Stimulated activated memory B cell treated with anti-CD40 and anti-IgM and Interleukin-4, amounts not matched to agents 10 μg/mL and 1 μg/mL and 100 μg/mL, for 72 hours (primary cell): Measurements from ENCODE around the gene BLCAP.
"Not testable (repeated sequence)": the region's sequence is repeated elsewhere in the genome, so short reads cannot be mapped to it uniquely, and the experiment has no call there.

ENCODE experiments used
- ATAC-seq: fragments of 150-1000 bp; cut with Tn5 transposase; 2 replicates; pipeline ENCODE4 v1.10.0; 2021
- H3K27ac Mint-ChIP-seq: one replicate; pipeline ENCODE4 v1.8.0; 2022; ENCODE audit warnings: mild to moderate bottlenecking, mixed read lengths
- H3K27me3 Mint-ChIP-seq: one replicate; pipeline ENCODE4 v1.8.0; 2022; ENCODE audit warnings: mixed read lengths
- H3K36me3 Mint-ChIP-seq: one replicate; pipeline ENCODE4 v1.8.0; 2022; ENCODE audit warnings: mixed read lengths
- H3K4me1 Mint-ChIP-seq: one replicate; pipeline ENCODE4 v1.8.0; 2022; ENCODE audit warnings: mixed read lengths
- H3K4me3 Mint-ChIP-seq: one replicate; pipeline ENCODE4 v1.8.0; 2022; ENCODE audit warnings: mild to moderate bottlenecking, moderate library complexity, mixed read lengths
- H3K9me3 Mint-ChIP-seq: one replicate; pipeline ENCODE4 v1.8.0; 2022; ENCODE audit warnings: mixed read lengths

Gene BLCAP

GRCh38 chr20:37564016-37564387 lies 36.3 kb upstream of the BLCAP start:
- Mint-ChIP-seq H3K4me3 (no peak overlapping the region), H3K27me3 (peaks cover 49% of the 10 kb centered on the region), H3K9me3 (no peaks in the 10 kb centered on the region), H3K36me3 (no peaks in the 10 kb centered on the region), H3K4me1 (peaks cover 10% of the 10 kb centered on the region), H3K27ac (no peak overlapping the region)
- no peak for ATAC-seq

DNA sequence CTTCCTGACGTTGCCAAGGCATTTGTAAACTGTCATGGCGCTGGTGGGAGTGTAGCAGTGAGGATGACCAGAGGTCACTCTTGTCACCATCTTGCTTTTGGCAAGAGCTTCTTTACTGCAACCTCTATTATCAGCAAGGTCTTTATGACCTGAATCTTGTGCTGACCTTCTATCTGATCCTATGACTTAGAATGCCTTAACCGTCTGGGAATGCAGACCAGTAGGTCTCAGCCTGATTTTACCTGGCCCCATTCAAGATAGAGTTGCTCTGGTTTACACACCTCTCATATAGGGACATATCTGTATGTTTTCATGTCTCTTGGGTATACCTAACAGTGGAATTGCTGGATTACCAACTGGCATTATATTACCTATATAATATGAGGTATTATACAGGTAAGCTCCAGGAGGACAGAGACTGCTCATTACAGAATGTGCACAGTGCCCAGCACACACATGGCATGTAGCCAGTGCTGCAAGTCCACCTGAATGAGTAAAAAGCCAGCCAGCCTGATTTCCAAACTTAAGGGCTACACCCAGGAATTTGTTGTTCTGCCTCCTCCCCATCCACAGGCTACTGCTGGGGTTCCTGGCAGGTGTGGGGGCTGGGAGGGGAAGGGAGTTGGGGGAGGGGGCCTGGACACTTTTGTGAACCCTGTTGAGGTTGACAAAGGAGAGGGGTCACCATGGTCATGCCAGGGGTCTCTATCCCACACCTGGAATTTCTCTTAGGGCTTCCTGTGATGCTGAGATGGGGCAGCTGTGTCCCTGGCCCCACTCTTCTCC lies 35.2 kb upstream of the BLCAP start:
- no peaks in the 10 kb centered on the region for H3K9me3 Mint-ChIP-seq
- no peaks in the 10 kb centered on the region for H3K36me3 Mint-ChIP-seq
- H3K27me3 Mint-ChIP-seq = peaks cover 44% of the 10 kb centered on the region
- H3K4me1 Mint-ChIP-seq = peaks cover 6% of the 10 kb centered on the region
- H3K4me3 Mint-ChIP-seq = no peak overlapping the region
- no peak overlapping the region for H3K27ac Mint-ChIP-seq
- ATAC-seq = no peak

DNA sequence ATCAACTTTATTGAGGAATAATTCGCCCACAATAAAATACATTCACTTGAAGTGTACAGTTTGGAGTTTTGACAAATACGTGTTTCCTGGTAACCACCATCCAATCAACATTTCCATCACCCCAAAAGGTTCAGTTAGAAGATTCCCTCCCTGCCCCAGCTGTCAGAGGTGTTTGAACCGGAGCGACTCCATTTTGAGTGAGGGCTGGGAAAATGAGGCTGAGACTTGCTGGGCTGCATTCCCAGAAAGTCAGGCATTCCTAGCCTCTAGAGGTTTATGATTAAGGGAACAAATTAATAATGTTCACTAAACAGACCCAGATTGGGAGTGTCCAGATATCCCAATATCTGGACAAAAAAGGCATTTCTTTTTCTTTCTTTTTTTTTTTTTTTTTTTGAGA lies 33.0 kb upstream of the BLCAP start:
- Mint-ChIP-seq H3K27ac (no peak overlapping the region), H3K9me3 (no peaks in the 10 kb centered on the region), H3K36me3 (no peaks in the 10 kb centered on the region), H3K4me3 (no peak overlapping the region), H3K4me1 (no peaks in the 10 kb centered on the region), H3K27me3 (peaks cover 52% of the 10 kb centered on the region)
- no peak for ATAC-seq

GRCh38 chr20:37559312-37560027 lies 31.8 kb upstream of the BLCAP start:
- Mint-ChIP-seq H3K36me3 (no peaks in the 10 kb centered on the region), H3K27ac (no peak overlapping the region), H3K27me3 (peaks cover 40% of the 10 kb centered on the region), H3K4me1 (no peaks in the 10 kb centered on the region), H3K9me3 (no peaks in the 10 kb centered on the region), H3K4me3 (no peak overlapping the region)
- ATAC-seq = no peak

- peaks cover 33% of the 10 kb centered on the region for H3K27me3 Mint-ChIP-seq
- H3K36me3 Mint-ChIP-seq = no peaks in the 10 kb centered on the region
Observed at GRCh38 chr20:37558779-37559178, 31.1 kb upstream of the BLCAP start.

GRCh38 chr20:37558306-37558705 lies 30.6 kb upstream of the BLCAP start:
- H3K4me3 Mint-ChIP-seq = no peak overlapping the region
- no peak for ATAC-seq
- no peaks in the 10 kb centered on the region for H3K9me3 Mint-ChIP-seq
- no peaks in the 10 kb centered on the region for H3K4me1 Mint-ChIP-seq
- no peaks in the 10 kb centered on the region for H3K36me3 Mint-ChIP-seq
- no peak overlapping the region for H3K27ac Mint-ChIP-seq
- H3K27me3 Mint-ChIP-seq = peaks cover 30% of the 10 kb centered on the region

More at GRCh38 chr20:37558779-37559178, 31.1 kb upstream of the BLCAP start:
- ATAC-seq = peak; percentile 12
- Mint-ChIP-seq H3K9me3 (no peaks in the 10 kb centered on the region), H3K4me1 (no peaks in the 10 kb centered on the region), H3K4me3 (no peak overlapping the region), H3K27ac (no peak overlapping the region)

GRCh38 chr20:37556538-37556937 lies 28.9 kb upstream of the BLCAP start:
- H3K27ac Mint-ChIP-seq = no peak overlapping the region
- H3K4me1 Mint-ChIP-seq = no peaks in the 10 kb centered on the region
- no peak for ATAC-seq
- peaks cover 33% of the 10 kb centered on the region for H3K27me3 Mint-ChIP-seq
- H3K36me3 Mint-ChIP-seq = no peaks in the 10 kb centered on the region
- H3K4me3 Mint-ChIP-seq = no peak overlapping the region
- H3K9me3 Mint-ChIP-seq = no peaks in the 10 kb centered on the region

DNA sequence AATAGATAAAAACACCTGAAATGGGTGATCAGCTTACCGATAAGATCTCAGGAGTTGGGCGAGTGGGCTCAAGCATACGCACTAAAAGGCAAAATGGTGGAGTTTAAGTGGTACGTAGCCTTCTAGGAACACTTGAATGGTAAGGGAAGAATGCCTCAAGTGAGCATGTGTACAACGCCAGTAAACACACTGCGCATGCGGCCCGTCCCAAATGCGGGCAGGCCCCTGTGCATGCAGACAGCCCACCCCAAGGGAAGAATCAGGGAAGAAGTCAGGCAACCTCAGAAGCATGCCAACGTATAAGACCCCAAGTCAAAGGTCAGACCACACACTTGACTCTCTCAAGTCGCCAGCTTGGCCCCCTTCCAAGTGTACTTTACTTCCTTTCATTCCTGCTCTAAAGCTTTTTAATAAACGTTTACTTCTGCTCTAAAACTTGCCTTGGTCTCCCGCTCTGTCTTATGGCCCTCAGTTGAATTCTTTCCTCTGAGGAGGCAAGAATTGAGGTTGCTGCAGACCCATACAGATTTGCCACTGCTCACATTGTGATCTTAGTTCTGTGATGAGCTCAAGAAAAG lies 27.1 kb upstream of the BLCAP start:
- H3K4me3 Mint-ChIP-seq, ATAC-seq: not testable (repeated sequence)
- H3K27me3 Mint-ChIP-seq = peaks cover 34% of the 10 kb centered on the region

DNA sequence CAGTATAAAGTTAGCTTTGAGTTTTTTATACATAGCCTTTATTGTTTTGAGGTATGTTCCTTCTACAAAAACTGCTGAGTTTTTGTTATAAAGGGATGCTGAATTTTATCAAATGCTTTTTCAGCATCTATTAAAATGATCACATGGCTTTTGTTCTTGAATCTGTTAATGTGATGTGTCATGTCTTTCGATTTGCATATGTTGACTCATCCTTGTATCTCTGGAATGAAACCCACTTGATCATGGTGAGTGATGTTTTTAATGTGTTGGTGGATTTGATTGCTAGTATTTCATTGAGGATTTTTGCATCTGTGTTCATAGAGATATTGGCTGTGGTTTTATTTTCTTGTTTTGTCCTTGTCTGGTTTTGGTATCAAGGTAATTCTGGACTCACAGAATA lies 24.7 kb upstream of the BLCAP start:
- ATAC-seq = no peak
- Mint-ChIP-seq H3K4me3 (no peak overlapping the region), H3K27ac (no peak overlapping the region), H3K9me3 (peaks cover 5% of the 10 kb centered on the region), H3K36me3 (no peaks in the 10 kb centered on the region), H3K27me3 (peaks cover 31% of the 10 kb centered on the region), H3K4me1 (peaks cover 4% of the 10 kb centered on the region)

More for the DNA sequence above, 27.1 kb upstream of the BLCAP start:
- H3K27ac Mint-ChIP-seq, H3K36me3 Mint-ChIP-seq, H3K4me1 Mint-ChIP-seq, H3K9me3 Mint-ChIP-seq: not testable (repeated sequence)

DNA sequence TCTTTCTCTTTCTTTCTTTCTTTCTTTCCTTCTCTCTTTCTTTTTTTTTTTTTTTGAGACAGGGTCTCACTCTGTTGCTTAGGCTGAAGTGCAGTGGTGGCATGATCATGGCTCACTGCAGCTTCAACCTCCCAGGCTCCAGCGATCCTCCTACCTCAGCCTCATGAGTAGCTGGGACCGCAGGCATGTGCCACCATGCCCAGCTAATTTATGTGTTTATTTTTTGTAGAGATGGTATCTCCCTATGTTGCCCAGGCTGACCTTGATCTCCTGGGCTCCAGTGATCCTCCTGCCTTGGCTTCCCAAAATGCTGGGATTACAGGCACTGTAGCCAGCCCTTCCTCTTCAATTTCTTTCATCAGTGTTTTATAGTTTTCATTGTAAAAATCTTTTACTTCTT lies 24.0 kb upstream of the BLCAP start:
- ATAC-seq, H3K9me3 Mint-ChIP-seq, H3K4me1 Mint-ChIP-seq, H3K27ac Mint-ChIP-seq, H3K36me3 Mint-ChIP-seq, H3K4me3 Mint-ChIP-seq: not testable (repeated sequence)
- H3K27me3 Mint-ChIP-seq = peaks cover 31% of the 10 kb centered on the region

DNA sequence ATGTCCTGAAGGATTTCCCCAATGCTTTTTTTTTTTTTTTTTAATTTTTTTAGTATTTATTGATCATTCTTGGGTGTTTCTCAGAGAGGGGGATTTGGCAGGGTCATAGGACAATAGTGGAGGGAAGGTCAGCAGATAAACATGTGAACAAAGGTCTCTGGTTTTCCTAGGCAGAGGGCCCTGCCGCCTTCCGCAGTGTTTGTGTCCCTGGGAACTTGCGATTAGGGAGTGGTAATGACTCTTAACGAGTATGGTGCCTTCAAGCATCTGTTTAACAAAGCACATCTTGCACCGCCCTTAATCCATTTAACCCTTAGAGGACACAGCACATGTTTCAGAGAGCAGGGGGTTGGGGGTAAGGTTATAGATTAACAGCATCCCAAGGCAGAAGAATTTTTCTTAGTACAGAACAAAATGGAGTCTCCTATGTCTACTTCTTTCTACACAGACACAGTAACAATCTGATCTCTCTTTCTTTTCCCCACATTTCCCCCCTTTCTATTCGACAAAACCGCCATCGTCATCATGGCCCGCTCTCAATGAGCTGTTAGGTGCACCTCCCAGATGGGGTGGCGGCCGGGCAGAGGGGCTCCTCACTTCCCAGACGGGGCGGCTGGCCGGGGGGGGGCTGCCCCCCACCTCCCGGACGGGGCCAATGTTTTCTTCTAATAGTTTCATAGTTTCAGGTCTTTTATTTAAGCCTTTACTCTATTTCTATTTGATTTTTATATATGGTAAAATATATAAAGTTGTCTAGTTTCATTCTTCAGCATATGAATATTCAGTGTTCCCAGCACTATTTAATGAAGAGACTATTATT lies 22.6 kb upstream of the BLCAP start:
- not testable (repeated sequence) for H3K9me3 Mint-ChIP-seq, ATAC-seq, H3K36me3 Mint-ChIP-seq, H3K4me1 Mint-ChIP-seq, H3K27ac Mint-ChIP-seq, H3K4me3 Mint-ChIP-seq
- peaks cover 39% of the 10 kb centered on the region for H3K27me3 Mint-ChIP-seq

DNA sequence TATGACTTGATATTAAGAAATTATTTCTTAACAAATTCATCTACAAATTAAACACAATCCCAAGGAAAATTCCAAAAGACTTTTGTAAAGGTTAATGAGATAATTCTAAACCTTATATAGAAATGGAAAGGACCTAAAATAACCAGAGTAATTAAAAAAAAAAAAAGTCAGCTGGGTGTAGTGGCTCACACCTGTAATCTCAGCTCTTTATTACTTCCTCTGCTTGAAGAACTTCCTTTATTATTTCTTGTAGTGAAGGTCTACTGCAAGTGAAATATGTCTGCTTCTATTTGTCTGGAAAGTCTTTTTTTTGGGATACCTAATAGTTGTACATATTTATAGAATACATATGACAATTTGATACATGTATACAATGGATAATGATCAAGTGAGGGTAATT lies 20.2 kb upstream of the BLCAP start:
- Mint-ChIP-seq H3K4me3 (no peak overlapping the region), H3K27ac (no peak overlapping the region), H3K4me1 (peaks cover 4% of the 10 kb centered on the region), H3K9me3 (peaks cover 5% of the 10 kb centered on the region), H3K27me3 (peaks cover 38% of the 10 kb centered on the region), H3K36me3 (no peaks in the 10 kb centered on the region)
- no peak for ATAC-seq

DNA sequence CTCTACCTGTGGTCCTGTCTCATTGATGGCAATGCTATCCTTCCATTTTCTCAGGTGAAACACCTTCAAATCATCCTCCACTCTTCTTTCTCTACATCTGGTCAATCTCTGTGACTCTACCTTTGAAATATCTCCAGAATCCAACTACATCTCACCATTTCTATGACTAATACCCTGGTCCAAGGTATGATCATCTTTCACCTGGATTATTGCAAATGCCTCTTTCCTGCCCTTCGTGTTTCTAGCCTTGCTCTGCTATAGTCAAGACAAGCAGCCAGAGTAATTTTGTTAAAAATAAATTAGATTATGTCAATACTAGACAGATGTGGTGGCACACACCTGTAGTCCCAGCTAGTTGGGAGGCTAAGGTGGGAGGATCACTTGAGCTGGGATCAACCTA lies 17.8 kb upstream of the BLCAP start:
- ATAC-seq = no peak
- peaks cover 5% of the 10 kb centered on the region for H3K9me3 Mint-ChIP-seq
- H3K4me3 Mint-ChIP-seq = no peak overlapping the region
- peaks cover 4% of the 10 kb centered on the region for H3K4me1 Mint-ChIP-seq
- H3K27me3 Mint-ChIP-seq = peaks cover 20% of the 10 kb centered on the region
- H3K36me3 Mint-ChIP-seq = no peaks in the 10 kb centered on the region
- H3K27ac Mint-ChIP-seq = no peak overlapping the region

DNA sequence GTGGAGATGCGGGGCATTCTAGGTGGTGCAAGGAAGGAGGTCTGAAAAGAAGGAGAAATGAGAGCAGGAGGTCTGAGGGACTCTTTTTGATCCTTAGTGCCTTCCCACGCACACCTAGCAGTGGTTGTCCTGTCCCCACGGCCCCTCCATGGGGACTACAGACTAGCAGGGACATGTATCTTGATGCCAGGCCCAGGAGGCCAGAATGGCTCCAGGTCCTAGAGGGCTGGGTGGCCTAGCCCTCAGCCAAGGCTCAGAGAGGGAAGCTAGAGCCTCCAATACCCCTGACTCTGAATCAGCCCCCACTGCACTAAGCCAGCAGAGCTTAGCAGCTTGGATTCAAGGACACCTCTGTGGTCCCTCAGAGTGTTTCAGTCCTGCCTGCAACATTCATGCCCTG lies 16.7 kb upstream of the BLCAP start:
- no peaks in the 10 kb centered on the region for H3K36me3 Mint-ChIP-seq
- H3K27me3 Mint-ChIP-seq = peaks cover 20% of the 10 kb centered on the region
- peaks cover under 1% of the 10 kb centered on the region for H3K9me3 Mint-ChIP-seq
- no peak overlapping the region for H3K4me3 Mint-ChIP-seq
- no peak for ATAC-seq
- H3K4me1 Mint-ChIP-seq = peaks cover 4% of the 10 kb centered on the region
- no peak overlapping the region for H3K27ac Mint-ChIP-seq

GRCh38 chr20:37543828-37544227 lies 16.2 kb upstream of the BLCAP start:
- Mint-ChIP-seq H3K27ac (no peak overlapping the region), H3K4me3 (no peak overlapping the region), H3K36me3 (no peaks in the 10 kb centered on the region), H3K27me3 (peaks cover 20% of the 10 kb centered on the region), H3K9me3 (no peaks in the 10 kb centered on the region), H3K4me1 (peaks cover 4% of the 10 kb centered on the region)
- no peak for ATAC-seq
